Hippocampal formation (tissue), 2 donors: ENCODE measurements around the gene FMNL3.
"Not testable (repeated sequence)": the region's sequence is repeated elsewhere in the genome, so short reads cannot be mapped to it uniquely, and the experiment has no call there.

Experiments
- DNase-seq, 2 donors: peaks; one replicate each; lab custom pipeline; 2025; lab: John Stamatoyannopoulos, UW

Gene FMNL3

DNA sequence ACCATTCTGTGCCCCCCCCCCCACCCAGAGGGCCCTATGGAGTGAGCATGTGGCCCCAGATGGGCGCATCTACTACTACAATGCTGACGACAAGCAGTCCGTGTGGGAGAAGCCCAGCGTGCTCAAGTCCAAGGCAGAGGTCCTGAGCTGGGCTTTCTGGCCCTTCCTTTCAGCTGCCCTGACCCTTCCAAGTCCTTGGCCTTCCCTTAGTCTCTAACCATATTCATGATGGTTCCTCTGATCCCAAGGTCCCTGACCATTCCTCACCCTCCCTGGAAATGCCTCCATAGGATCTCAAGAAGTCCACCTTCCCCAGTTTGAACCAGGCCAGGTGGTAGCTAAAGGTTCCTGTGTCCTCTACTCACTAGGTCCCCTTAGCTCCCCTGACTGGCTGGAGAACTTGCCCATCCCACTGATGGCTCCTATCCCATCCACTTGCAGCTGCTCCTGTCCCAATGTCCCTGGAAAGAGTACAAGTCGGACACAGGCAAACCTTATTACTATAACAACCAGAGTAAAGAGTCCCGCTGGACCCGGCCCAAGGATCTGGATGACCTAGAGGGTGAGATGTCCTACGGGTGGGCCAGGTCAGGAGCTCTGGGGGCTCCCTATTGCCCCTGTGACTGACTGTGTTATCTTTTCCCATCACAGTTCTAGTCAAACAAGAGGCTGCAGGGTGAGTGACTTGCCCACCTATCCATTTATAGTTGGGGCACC lies 74.1 kb downstream of the FMNL3 start:
- no peak for DNase-seq

DNA sequence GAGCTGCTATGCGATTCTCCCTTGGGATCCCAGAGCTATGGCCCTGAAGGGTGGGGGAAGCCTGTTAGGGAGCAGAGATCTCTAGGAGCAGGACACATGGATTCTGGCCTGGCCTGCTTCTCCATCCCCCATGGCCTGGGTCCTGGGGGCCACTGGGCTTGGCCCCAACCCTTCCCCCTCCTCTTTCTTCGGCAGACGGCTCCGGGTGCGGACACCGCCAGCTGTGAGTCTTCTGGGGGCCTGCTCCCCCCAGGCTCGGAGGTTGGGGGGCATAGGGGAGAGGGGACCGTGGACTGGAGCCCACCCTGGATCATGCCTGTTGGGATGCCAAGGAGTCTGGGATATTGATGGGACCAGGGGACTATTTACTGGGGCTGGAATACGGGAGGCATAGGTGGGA lies 74.8 kb downstream of the FMNL3 start:
- DNase-seq = no peak

DNA sequence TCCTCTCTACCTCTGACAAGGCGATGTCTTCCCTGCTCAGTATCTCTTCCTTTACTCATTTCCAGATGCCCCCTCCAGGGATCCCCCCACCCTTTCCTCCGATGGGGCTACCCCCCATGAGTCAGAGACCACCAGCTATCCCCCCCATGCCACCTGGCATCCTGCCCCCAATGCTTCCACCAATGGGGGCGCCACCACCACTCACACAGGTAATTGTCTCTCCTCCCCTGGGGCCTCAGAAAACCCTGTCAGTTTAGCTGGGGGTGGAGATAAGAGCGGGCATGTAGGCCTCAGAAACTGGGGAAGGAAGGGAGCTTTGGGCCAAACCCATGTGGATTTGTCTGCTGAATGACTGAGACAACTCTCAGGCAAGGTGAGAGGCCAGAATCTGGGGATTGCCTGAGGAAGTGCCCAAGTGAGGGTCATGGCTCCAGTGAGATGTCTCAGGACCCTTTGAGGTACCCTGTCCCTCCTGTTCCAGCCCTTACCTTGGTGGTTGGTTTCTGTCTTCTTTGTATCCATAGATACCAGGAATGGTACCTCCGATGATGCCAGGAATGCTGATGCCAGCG lies 75.8 kb downstream of the FMNL3 start:
- DNase-seq = no peak

DNA sequence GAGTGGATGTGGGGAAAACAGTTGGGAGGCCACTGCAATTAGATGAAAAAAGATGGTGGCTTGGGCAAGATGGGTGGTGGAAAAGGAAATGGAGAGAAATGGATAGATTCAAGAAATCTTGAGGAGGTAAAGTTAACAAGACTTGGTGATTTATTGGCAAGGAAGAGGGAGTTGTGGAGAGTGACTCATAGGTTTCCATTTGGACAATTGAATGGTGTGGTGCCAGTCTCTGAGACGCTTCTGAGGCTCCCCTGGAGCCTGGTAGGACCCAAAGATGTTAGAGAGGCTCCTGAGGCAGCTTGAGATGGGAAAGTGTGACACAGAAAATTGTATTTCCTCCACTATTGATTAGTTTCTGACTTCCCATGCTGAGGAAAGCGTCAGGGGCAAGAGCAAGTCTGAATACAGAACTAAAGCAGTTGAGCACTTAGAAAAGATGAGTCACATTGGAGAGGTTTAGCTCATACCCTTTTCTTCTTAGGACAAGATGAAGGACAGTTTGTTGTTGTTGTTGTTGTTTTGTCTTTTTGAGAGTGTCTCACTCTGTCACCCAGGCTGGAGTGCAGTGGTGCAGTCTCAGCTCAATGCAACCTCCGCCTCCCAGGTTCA lies 79.3 kb downstream of the FMNL3 start:
- no peak for DNase-seq

DNA sequence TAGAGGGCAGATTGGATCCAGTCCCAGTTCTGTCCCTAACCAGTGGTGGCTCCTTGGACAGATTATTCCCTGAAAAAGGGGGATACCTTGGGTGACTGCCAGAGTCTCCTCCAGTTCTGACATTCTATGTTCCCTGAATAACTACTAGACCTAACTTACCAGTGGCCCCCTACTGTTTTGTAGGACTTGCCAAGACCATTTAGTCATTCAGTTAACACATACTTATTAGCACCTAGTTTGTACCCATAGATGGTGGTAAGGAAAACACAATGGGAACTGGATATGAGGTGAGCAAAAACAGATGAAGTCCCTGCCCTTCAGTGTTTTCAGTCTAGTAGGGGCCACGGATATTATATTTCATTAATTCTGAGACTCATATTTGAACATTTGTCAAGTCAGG lies 80.4 kb downstream of the FMNL3 start:
- DNase-seq = no peak

DNA sequence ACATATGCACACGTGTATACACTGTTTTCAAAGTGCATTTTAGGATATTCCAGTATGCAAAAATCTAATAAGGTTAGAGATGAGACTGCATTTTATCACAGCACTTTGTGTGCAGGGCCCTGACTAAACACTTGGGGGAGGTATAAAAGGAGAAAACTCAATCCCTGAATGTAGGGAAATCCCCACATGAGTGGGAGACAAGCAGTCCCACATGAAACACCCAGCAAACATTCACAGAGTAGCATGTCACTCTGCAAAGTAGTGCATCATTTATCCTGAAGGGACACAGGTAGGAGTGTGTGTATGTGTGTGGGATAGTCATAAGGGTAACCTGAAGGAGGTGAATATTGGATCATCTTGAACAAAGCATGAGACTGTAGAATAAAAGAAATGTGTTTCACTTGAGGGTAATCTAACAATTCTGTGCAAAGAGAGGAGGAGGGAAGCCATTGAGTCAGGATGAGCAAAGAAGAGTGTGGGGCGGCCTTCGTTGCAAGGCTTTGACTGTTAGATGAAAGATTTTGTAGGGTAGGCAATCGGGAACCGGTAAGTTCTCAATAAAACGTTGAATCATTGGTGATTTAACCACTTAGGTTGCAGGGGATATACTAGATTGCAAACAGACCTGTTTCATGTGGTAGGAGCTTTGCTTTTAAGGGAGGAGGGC lies 80.9 kb downstream of the FMNL3 start:
- DNase-seq = no peak

DNA sequence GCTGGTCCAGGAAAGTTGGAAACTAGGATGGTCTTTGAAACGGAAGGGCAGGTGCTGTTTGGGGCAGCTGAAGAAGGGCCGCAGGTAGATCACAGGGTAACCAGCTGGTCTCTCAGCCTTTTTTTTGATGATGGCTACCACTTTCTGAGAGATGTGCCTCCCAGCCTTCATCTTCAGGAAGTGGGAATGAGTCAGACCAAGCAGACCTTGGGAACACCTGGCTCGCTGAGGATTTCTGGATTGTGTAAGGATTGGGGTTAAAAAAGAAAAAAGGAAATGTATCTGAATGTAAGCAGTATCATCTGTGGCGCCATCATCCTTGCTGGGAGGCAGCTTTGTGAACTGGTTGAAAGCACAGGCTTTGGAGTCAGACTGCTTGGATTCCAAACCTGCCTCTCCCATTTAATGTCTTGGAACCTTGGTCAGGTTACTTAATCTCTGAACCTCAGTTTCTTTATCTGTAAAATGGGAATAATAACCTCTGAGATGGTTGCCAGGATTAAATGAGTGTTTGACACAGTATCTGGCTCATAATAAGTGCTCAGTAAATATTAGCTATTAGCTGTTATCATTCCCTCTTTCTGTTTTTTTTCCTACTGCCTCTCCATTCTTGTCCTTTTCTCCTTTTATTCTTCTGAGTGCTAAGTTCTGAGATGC lies 82.2 kb downstream of the FMNL3 start:
- DNase-seq = no peak

DNA sequence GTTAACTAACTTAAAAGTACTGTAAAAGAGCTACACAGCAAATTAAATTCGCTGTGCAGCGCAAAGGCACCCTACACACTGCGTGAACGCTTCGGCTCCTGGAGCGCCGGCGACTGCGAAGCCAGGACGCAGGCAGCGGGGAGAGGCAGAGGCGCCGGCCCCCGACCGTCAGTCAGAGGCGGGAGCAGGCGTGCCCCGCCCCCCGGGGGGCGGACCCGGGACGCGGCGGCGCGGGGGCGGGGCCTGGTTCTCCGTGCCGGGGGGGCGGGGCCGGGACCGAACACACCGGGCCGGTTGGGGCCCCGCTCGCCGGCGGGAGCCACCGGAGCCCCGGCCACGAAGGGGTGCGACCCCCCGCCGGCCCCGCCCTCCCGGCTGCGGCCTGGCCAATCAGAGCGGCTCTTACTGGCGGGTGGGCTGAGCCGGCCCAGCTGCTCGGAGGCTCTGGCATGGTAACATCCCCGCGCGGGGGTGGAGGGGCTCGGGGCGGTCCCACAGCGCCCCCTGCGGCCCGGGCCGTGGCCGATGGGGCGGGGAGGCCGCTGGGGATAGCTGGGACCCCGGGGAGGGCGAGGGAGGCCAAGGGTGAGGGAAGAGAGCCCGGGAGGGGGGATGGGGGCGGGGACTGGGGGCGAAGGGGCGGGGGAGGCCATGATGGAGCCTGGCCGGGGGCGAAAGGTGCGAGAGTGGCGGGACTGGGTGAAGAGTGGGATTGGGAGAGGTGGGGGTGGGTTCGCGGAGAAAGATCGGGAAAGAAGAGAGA lies 83.9 kb downstream of the FMNL3 start, which contains the start of gene PRPF40B:
Gene PRPF40B, plus strand, starts transcription at position 420 of the 763 bp plus-strand sequence. Its CDS starts 30 bp downstream, at position 450.
- peak; percentile 83 to 84 for DNase-seq

DNA sequence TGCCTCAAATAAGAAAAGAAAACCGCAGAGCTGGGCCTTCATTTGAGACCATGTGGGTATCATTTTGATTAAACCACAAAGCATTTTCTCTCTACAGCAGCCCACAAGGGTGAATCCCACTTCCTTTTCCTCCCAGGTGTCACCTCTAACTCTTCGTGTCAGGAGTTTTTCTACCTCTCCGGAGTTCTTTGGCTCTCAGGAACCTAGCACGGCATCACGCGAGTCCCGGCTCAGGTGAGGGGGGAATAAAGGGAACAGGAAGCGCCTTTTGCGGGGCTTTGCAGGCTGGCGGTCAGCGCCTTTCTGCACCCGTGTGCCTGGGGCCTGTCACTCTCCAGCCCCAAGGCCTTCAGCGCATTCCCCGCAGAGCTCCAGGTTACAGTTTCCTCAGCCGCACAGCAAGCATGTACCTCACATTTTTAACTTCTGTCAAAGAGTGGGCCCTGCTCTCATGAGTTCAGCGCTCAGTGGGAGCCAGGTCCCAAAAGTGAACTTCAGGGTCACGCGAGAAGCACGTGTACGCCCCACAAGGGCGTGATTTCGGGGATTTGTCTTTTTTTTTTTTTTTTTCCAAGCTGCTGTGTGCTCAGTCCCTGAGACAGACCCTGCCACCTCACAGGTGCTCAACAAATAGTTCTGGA lies 84.6 kb downstream of the FMNL3 start:
- DNase-seq = no peak

DNA sequence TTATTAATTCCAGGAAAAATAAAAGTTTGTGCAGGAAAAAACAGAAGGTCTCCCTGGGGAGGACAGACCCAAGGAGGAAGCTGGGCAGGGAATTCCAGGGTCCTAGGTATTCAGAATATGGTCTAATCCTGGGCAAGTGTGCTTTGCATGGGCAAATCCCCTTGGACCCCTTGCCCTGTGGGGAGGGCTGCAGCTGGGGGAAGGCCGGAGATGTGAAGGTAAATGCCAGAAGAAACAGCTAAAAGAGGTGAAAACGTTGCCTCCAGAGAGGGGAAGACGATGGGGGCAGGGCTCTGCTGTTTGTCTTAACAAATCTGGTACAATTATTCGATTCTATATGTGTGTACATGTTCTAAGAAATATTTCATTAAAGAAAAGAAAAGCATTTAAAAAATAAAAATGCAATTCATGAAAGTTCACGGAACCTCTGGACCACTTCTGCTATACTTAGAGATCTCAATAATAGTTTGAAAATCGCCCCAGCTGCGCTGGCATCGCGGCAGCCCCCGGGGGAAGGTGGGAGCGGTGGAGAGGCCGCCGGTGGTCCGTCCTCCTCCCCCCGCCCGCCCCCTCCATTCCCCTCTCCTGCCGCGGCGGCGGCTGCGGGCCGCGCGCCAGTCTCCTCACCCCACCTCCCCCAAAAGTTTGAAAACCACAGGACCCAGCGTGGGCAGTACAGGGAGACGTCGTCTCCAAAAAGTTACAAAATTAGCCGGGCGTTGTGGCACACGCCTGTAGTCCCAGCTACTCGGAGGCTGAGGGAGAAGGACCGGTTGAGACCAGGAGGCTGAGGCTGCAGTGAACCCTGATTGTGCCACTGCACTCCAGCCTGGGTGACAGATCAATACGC lies 85.3 kb downstream of the FMNL3 start:
- no peak for DNase-seq

DNA sequence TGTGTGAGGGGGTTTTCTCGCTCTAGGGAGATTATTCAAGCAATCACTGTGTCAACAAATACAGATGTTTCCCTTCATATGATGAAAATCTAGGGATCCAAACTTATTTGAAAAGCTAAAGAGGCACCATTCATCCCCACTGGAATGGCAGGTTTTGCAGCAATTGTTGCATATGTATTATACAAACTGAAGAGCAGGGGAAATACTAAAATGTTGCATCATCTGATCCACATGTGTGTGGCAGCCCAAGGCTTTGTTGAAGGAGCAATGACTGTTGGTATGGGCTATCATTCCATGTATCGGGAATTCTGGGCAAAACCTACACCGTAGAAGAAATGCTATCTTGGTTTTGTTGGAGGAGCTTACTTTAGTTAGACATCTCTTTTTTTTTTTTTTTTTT lies 87.9 kb downstream of the FMNL3 start:
- DNase-seq = no peak

DNA sequence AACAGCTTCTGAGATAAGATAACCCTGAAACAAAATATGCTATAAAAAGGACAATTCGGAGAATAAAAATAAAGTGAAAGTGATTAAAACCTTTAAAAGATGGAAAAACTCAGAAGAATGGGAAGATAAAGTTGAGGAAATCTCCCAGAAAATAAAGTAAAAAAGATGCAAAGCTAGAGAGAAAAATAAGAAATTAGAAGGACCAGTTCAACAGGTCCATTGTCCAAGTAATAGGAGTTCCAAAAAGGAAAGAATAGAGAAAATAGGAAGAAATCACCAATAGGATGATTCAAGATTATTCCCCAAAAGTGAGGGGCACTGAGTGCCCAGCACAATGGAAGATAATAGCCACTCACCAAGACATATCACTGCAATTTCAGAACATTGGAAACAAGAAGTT lies 88.6 kb downstream of the FMNL3 start:
- DNase-seq = no peak

DNA sequence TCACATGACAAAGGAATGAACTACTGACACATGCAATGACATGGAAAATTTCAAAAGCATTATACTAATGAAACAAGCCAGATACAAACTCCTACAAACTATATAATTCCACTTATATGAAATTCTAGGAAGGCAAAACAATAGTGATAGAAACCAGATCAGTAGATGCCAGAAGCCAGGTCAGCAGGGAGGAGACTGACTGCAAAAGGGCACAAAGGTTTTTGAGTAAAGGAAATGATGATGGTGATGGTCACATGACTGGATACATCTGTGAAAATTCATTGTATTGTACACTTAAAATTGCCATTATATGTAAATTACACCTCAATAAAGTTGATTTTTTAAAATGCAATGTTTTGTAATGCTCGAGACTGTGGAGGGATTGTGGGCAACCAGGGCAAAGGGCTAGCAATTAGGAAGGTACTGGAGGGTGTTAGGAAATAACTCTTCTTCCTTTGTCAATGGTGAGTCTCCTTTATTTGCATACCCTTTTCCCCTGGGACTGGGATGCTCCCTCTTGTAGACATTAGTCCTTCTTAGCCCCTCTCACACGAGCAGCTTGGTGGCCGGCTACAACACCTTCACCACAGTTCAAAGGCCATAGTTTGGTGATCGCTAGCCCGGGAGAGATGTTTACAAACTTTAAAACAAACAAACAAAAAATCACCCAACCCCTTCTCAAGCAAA lies 90.5 kb downstream of the FMNL3 start:
- DNase-seq = no peak

DNA sequence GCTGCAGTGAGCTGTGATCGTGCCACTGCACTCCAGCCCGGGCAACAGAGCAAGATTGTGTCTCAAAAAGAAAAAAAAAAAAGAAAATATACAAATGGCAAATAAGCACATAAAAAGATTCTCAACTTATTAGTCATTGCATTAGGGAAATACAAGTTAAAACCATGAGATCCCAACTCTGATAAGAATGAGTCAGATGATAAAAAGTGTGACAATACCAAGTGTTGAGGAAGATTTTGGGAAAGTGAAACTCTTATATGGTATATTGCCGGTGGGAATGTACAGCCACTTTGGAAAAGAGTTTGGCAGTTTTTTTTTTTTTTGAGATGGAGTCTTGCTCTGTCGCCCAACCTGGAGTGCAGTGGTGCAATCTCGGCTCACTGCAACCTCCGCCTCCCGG lies 91.5 kb downstream of the FMNL3 start:
- no peak for DNase-seq

DNA sequence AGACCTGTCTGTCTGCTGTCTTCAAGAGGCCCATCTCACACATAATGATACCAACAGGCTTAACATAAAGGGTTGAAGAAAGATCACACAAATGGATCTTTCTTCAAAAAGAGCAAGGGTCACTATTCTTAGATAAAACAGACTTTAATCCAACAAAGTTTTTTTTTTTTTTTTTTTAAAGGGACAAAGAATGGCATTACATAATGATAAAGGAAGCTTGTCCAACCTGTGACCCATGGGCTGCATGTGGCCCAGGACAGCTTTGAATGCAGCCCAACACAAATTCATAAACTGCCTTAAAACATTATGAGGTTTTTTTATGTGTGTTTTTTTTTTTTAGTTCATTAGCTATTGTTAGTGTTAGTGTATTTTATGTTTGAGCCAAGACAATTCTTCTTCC lies 95.0 kb downstream of the FMNL3 start:
- no peak for DNase-seq

DNA sequence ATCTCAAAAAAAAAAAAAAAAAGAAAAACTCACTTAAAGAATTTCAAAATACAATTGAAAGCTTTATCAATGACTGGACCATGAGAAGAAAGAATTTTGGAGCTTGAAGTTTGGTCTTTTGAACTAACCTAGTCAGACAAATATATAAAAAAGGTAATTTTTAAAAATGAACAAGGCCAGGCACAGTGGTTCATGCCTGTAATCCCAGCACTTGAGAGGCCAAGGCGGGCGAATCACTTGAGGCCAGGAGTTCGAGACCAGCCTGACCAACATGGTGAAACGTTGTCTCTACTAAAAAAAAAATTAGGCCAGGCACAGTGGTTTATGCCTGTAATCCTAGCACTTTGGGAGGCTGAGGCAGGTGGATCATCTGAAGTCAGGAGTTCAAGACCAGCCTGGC lies 96.4 kb downstream of the FMNL3 start:
- DNase-seq = not testable (repeated sequence)

DNA sequence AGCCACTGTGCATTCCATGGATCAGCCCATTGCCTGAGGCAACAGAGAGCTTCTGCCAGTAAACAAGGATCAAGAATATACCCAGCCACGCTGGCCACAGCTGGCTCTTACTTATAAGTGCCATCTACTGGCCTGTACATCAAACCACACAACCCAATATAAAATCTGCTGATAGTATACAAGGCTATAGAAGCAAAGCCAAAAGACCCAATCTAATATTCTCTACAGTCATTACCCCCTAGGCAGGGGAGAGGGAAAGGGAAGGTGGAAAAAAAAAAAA lies 97.4 kb downstream of the FMNL3 start:
- DNase-seq = no peak

DNA sequence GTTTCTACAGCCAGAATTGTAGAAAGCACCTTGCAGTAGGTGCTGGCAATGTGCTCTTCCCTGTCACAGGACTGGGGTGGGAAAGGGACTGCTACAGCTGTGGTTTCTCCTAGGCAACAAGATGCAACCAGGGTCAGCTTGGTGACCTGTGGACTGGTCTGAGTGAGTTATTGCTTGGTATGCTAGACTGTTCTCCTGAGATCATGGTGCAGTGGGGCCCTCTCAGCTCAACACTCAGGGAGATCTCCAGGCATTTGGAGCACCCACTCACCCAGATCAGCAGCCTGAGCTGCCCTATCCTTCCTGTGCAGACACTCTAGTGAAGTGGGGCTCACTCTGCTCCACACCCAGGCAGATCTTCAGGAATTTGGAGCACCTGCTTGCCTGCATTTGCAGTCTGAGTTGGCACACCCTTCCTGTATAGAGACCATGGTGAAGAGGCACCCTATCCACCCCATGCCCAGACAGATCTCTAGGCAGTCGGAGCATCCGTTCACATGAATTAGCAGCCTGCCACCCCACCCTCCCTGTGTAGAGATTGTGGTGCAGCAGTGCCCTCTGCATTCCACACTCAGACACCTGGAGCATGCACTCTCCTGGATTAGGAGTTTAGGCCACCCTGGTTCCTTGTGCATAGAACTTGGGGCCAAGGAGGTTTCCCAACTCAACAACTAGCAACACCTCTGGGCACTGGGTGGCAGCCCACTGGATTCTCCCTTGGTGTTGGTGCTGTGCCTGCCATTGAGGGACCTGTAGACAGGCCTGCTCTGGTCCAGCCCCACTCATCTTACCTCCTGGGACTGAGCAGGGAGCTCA lies 97.9 kb downstream of the FMNL3 start:
- no peak for DNase-seq

DNA sequence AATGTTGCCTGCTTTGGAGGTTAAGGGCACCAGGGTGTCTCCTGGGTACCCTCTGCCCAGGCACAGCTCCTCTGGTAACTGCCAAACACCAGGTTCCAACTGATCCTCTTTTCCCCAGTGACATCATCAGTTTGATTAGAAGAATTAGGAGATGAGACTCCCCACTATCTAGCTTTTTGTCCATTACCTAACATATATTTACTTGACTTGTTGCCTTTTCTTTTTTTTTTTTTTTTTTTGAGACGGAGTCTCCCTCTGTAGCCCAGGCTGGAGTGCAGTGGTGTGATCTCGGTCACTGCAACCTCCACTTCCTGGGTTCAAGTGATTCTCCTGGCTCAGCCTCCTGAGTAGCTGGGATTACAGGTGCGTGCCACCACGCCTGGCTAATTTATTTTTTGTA lies 101.7 kb downstream of the FMNL3 start, which contains the start of gene FAM186B:
Gene FAM186B, minus strand, starts transcription at position 101 of the 400 bp plus-strand sequence. CDS start 162 bp downstream, outside the sequence.
- not testable (repeated sequence) for DNase-seq
